ENCODE measurements around the gene PLEK. TPM values are rescaled to one million over a fixed set of nuclear protein-coding genes. Genes with fewer than 3 reads are reported as not detected.

Gene PLEK
- total and polyA plus RNA-seq, 2 donors (not counting 3 experiments of a cell fraction or from before 2014, with no cell fraction given), result 0.03 to 0.11 TPM

GRCh38 chr2:68431316-68431972 is 66.4 kb downstream of the PLEK start:
- DNase-seq (ENCODE audit: low read depth, low spot score), result no peak
- no peaks in the 10 kb centered on the region for H3K9me3 ChIP-seq (replicated peaks; ENCODE audit: control insufficient read depth, insufficient read depth, low read length)
- peaks cover 9 to 16% of the 10 kb centered on the region in 2 experiments for H3K27me3 ChIP-seq (ENCODE audit: control insufficient read depth in 2 of 2, insufficient read depth in 2 of 2, low read length in 2 of 2)
- no peak for FAIRE-seq
- no peak for TF ChIP-seq FOS (IDR thresholded peaks at IDR 0.05; ENCODE audit: borderline replicate concordance, insufficient read depth, low read length)
- no peak for TF ChIP-seq JUN (IDR thresholded peaks at IDR 0.05; ENCODE audit: borderline replicate concordance, insufficient read depth, insufficient read length, low read depth)
- no peak for TF ChIP-seq GATA2 (IDR thresholded peaks at IDR 0.05; ENCODE audit: insufficient read depth, insufficient read length, low read depth, low read length)
- TF ChIP-seq, protein P1, sequence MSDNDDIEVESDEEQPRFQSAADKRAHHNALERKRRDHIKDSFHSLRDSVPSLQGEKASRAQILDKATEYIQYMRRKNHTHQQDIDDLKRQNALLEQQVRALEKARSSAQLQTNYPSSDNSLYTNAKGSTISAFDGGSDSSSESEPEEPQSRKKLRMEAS (IDR thresholded peaks at IDR 0.05; ENCODE audit: insufficient read depth, insufficient read length), result no peak
- TF ChIP-seq POLR2AphosphoS5 (IDR thresholded peaks at IDR 0.05; ENCODE audit: insufficient read depth, low read depth, low read length), result no peak
- H3K4me1 ChIP-seq (ENCODE audit: control insufficient read depth, extremely low read depth, insufficient read depth, low read length), result no peaks in the 10 kb centered on the region
- no peak overlapping the region for H3K27ac ChIP-seq (ENCODE audit: insufficient read depth, low read depth, low read length)
- no TSS peak for BruUV-seq (replicated peaks)
- H3K4me2 ChIP-seq (ENCODE audit: insufficient read depth, low read length), result no peak overlapping the region
- no peaks in the 10 kb centered on the region for H4K20me1 ChIP-seq (replicated peaks; ENCODE audit: control insufficient read depth, extremely low read depth, insufficient read depth, low read length)
- H3K9me1 ChIP-seq (replicated peaks; ENCODE audit: control insufficient read depth, extremely low read depth, insufficient read depth, low read length), result no peaks in the 10 kb centered on the region
- H2AFZ ChIP-seq (ENCODE audit: low read depth, low read length), result no peak overlapping the region
- H3K79me2 ChIP-seq (ENCODE audit: control insufficient read depth, insufficient read depth, low read length), result no peaks in the 10 kb centered on the region
- H3K9ac ChIP-seq (replicated peaks; ENCODE audit: extremely low read depth, insufficient read depth, low read length), result no peak overlapping the region
- ChIA-PET CTCF (interaction anchor here (0.9 to 1.9 kb wide), 2 partner anchors 10 to 42 kb away, joined by 3 to 23 read pairs; no protein-coding TSS in a partner anchor), POLR2A (no interaction called here)
- no peak overlapping the region for H3K4me3 ChIP-seq (replicated peaks in 1 of 3; ENCODE audit: insufficient read depth in 1 of 3, low read depth in 1 of 3, low read length in 3 of 3)
- dilution Hi-C loops (cut with MboI; ENCODE audit: extremely low pct_ligation_motif_present, low sequenced_read_pairs), result no loop called here
- H3K36me3 ChIP-seq (ENCODE audit: control insufficient read depth in 2 of 2, extremely low read depth in 1 of 2, insufficient read depth in 2 of 2, low read length in 2 of 2), result no peaks in the 10 kb centered on the region
- intact Hi-C loops (cut with micrococcal nuclease), result no loop called here
